NCI-H524 treated with DMSO at 0.1 percent for 48 hours (cell line): ENCODE results near the gene ACOT2.

Experiments
- DNase-seq: peaks from one replicate; lab custom pipeline; 2025; lab: John Stamatoyannopoulos, UW

The ACOT2 gene

DNA sequence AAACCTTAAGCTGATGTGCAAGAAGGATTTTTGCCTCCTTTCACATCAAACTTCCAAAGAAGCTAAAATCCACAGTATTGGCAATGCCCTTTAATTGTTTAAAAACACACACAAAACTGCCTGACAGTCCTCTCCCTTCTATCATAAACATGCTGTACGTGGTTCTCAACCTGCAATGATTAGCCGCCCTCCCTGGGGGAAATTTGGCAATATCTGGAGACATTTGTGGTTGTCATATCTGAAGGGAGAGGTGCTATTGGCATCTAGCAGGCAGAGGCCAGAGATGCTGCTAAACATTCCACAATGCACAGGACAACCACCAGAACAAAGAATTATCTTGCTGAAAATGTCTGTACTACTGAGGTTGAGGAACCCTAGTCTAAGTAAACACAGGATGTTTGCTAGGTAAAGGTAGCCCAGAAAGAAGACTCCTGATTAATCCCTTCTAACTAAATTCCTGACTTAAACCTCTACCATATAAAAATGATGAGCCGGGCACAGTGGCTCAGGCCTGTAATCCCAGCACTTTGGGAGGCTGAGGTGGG is 44.5 kb downstream of the ACOT2 start:
- DNase-seq = no peak

GRCh38 chr14:73616831-73617230 is 47.8 kb downstream of the ACOT2 start:
- DNase-seq = no peak

DNA sequence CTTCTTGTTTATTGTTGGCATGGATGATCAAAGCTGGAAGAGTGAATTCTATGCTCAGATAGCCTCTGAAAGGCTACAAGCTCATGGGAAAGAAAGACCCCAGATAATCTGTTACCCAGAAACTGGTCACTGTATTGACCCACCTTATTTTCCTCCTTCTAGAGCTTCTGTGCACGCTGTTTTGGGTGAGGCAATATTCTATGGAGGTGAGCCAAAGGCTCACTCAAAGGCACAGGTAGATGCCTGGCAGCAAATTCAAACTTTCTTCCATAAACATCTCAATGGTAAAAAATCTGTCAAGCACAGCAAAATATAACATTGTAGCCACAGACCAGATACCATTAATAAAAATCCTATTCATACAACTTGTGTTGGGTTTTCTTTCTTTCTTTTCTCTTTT is 50.5 kb downstream of the ACOT2 start:
- DNase-seq = no peak

DNA sequence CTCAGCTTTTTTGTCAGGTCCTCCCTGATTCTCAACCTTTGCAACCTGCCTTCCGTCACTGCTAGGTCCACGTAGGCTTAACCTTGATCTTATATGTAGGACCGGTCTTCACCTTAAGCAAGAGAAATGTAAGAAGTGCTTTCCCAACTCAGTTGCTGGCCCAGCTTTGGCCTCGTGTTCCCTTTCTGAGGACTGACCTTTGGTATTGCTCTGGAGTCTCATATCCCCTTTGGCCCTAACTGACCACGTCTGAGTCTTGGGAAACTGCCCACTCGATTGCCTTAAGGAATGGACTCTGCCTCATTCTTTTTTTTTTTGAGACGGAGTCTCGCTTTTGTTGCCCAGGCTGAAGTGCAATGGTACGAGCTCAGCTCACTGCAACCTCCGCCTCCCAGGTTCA is 51.3 kb downstream of the ACOT2 start:
- DNase-seq = no peak

- DNase-seq = no peak
Observed at GRCh38 chr14:73623504-73624054, 54.6 kb downstream of the ACOT2 start.
